ENCODE measurements around the gene ZNHIT2.

Gene ZNHIT2

GRCh38 chr11:65078786-65079342, 38.6 kb downstream of the ZNHIT2 start:
- H3K4me3 ChIP-seq (ENCODE audit: low read depth, low read length): no peak overlapping the region

GRCh38 chr11:65078151-65078550, 39.4 kb downstream of the ZNHIT2 start:
- H3K4me3 ChIP-seq (ENCODE audit: low read depth, low read length): no peak overlapping the region

GRCh38 chr11:65077451-65077850, 40.0 kb downstream of the ZNHIT2 start:
- no peak overlapping the region for H3K4me3 ChIP-seq (ENCODE audit: low read depth, low read length)

GRCh38 chr11:65072631-65072966, 44.9 kb downstream of the ZNHIT2 start:
- H3K4me3 ChIP-seq (ENCODE audit: low read depth, low read length): no peak overlapping the region

GRCh38 chr11:65071907-65072630, 45.4 kb downstream of the ZNHIT2 start:
- no peak overlapping the region for H3K4me3 ChIP-seq (ENCODE audit: low read depth, low read length)

GRCh38 chr11:65069217-65069616, 48.3 kb downstream of the ZNHIT2 start:
- no peak overlapping the region for H3K4me3 ChIP-seq (ENCODE audit: low read depth, low read length)

GRCh38 chr11:65067446-65067845, 50.1 kb downstream of the ZNHIT2 start:
- H3K4me3 ChIP-seq (ENCODE audit: low read depth, low read length): no peak overlapping the region

GRCh38 chr11:65066805-65067291, 50.7 kb downstream of the ZNHIT2 start:
- no peak overlapping the region for H3K4me3 ChIP-seq (ENCODE audit: low read depth, low read length)

All from iPS-11a (cell line).